NCI-H82 treated with DMSO at 0.1 percent for 48 hours (cell line): ENCODE data around the gene VEZT.
"Not testable (repeated sequence)": the region's sequence is repeated elsewhere in the genome, so short reads cannot be mapped to it uniquely, and the experiment has no call there.

Experiments
- DNase-seq: peaks from one replicate; lab custom pipeline; 2025; ENCODE audit not compliant: unreplicated experiment; lab: John Stamatoyannopoulos, UW

Gene VEZT

GRCh38 chr12:95217377-95218149 is at the start of gene VEZT, which contains the start of gene FGD6:
Gene VEZT (plus strand): TSS chr12:95217807. CDS start chr12:95217851, 44 bp downstream.
Gene FGD6 (minus strand): TSS chr12:95217467. CDS start chr12:95217240, 227 bp downstream.
- peak; percentile 96 for DNase-seq

GRCh38 chr12:95168746-95169145 is 48.9 kb upstream of the VEZT start:
- DNase-seq: no peak

GRCh38 chr12:95169368-95169767 is 48.2 kb upstream of the VEZT start:
- no peak for DNase-seq

GRCh38 chr12:95173392-95174251 is 44.0 kb upstream of the VEZT start:
- DNase-seq: no peak

- DNase-seq: no peak
Observed at GRCh38 chr12:95177201-95177768, 40.3 kb upstream of the VEZT start.

GRCh38 chr12:95178136-95178535 is 39.5 kb upstream of the VEZT start:
- no peak for DNase-seq

- no peak for DNase-seq
Observed at GRCh38 chr12:95179011-95179410, 38.6 kb upstream of the VEZT start.

GRCh38 chr12:95181103-95181502 is 36.5 kb upstream of the VEZT start:
- no peak for DNase-seq

GRCh38 chr12:95182868-95183415 is 34.7 kb upstream of the VEZT start:
- DNase-seq: no peak

- DNase-seq: no peak
Observed at GRCh38 chr12:95184121-95184520, 33.5 kb upstream of the VEZT start.

- no peak for DNase-seq
Observed at GRCh38 chr12:95185072-95185471, 32.5 kb upstream of the VEZT start.

- no peak for DNase-seq
Observed at GRCh38 chr12:95185854-95186253, 31.8 kb upstream of the VEZT start.

GRCh38 chr12:95187865-95188415 is 29.7 kb upstream of the VEZT start:
- DNase-seq: no peak

GRCh38 chr12:95191060-95191696 is 26.4 kb upstream of the VEZT start:
- no peak for DNase-seq

GRCh38 chr12:95192271-95192670 is 25.3 kb upstream of the VEZT start:
- DNase-seq: no peak

- DNase-seq: no peak
Observed at GRCh38 chr12:95193139-95193538, 24.5 kb upstream of the VEZT start.

GRCh38 chr12:95195122-95195521 is 22.5 kb upstream of the VEZT start:
- DNase-seq: no peak

GRCh38 chr12:95196875-95197569 is 20.6 kb upstream of the VEZT start:
- not testable (repeated sequence) for DNase-seq

- no peak for DNase-seq
Observed at GRCh38 chr12:95197636-95198035, 20.0 kb upstream of the VEZT start.

GRCh38 chr12:95198914-95199313 is 18.7 kb upstream of the VEZT start:
- no peak for DNase-seq
